HCT116 (cell line): ENCODE measurements around the gene TIMM17B. TPM values are rescaled to one million over a fixed set of nuclear protein-coding genes. Genes with fewer than 3 reads are reported as not detected.

ENCODE experiments used
- ATAC-seq: fragments of 200-7000 bp; cut with Tn5 transposase; 2 replicates; pipeline ENCODE4 v1.9.1; 2020; ENCODE audit warnings: mild to moderate bottlenecking, moderate library complexity
- BruUV-seq: library from RNA; stranded (reverse); fragments of 400-500 nt; replicated peaks from 2 replicates; lab custom pipeline; 2021; lab: Mats Ljungman, UMichigan
- CTCF ChIA-PET: fragments of 300-600 bp; sonication (Branson Sonifier 250); formaldehyde crosslinking; loops from one replicate; lab custom pipeline; 2021; ENCODE audit warnings: antibody characterized with exemption; lab: Charles Lee
- POLR2A ChIA-PET: fragments of 300-600, 350-600 bp; sonication (Branson Sonifier 250); formaldehyde crosslinking; loops from one replicate; lab custom pipeline; 2021; ENCODE audit warnings: antibody characterized with exemption; lab: Charles Lee
- RAD21 ChIA-PET, 2 experiments: fragments of 300-600 bp; sonication (Branson Sonifier 250); formaldehyde crosslinking; loops; one replicate each; lab custom pipeline; 2023; ENCODE audit warnings: low total read pairs in 2 of 2; ENCODE audit not compliant: uncharacterized antibody in 2 of 2, unreplicated experiment in 2 of 2, low non-redundant PET in 1 of 2; lab: Charles Lee
- DNase-seq: peaks from one replicate; pipeline ENCODE4 v3.0.0-alpha.2; 2010; ENCODE audit warnings: low read depth, low spot score
- H2AFZ ChIP-seq: fragments of 200-600 bp; shearing (Covaris generic), sonication (generic); 2 replicates; pipeline ENCODE4 v1.6.1; 2017; ENCODE audit warnings: low read depth, mixed run types, mixed read lengths, antibody characterized with exemption, low read length; ENCODE audit not compliant: poor library complexity, severe bottlenecking
- H3K27ac ChIP-seq: 2 replicates; pipeline ENCODE4 v1.5.1; 2012; ENCODE audit warnings: low read depth, low read length
- H3K27me3 ChIP-seq: fragments of 200-600 bp; sonication (generic); 2 replicates; pipeline ENCODE4 v1.6.1; 2016; ENCODE audit warnings: mixed run types, low read length, mixed read lengths; ENCODE audit not compliant: insufficient read depth
- H3K36me3 ChIP-seq, 2 experiments: fragments of 200-500 bp in 1 of 2; fragments of 200-600 bp in 1 of 2; sonication (Bioruptor generic) in 1 of 2; sonication (generic) in 1 of 2; 2 replicates each; pipeline versions ENCODE4 v1.5.1 to v1.6.1; 2014 to 2016; ENCODE audit warnings: low read length in 2 of 2, inconsistent platforms in 1 of 2, mixed read lengths in 1 of 2, mixed run types in 1 of 2; ENCODE audit not compliant: insufficient read depth in 2 of 2, control insufficient read depth in 1 of 2
- H3K4me1 ChIP-seq, 2 experiments: fragments of 200-600 bp in 1 of 2; sonication (generic) in 1 of 2; 2 replicates each; pipeline versions ENCODE4 v1.5.1 to v1.6.1; 2012 to 2017; ENCODE audit warnings: low read length in 2 of 2, inconsistent platforms in 1 of 2, mild to moderate bottlenecking in 1 of 2, mixed read lengths in 1 of 2, mixed run types in 1 of 2, moderate library complexity in 1 of 2; ENCODE audit not compliant: insufficient read depth in 2 of 2, control insufficient read depth in 1 of 2
- H3K4me2 ChIP-seq: fragments of 200-600 bp; sonication (generic); 2 replicates; pipeline ENCODE4 v1.6.1; 2017; ENCODE audit warnings: mixed run types, low read length, mixed read lengths
- H3K4me3 ChIP-seq, 2 experiments: fragments of 200-600 bp in 1 of 2; sonication (generic) in 1 of 2; replicated peaks in 1 of 2; 2 replicates each; pipeline ENCODE4 v1.5.1; 2011 to 2016; ENCODE audit warnings: low read length in 2 of 2, control low read depth in 1 of 2, low read depth in 1 of 2, mild to moderate bottlenecking in 1 of 2, mixed read lengths in 1 of 2, mixed run types in 1 of 2
- H3K79me2 ChIP-seq: fragments of 200-600 bp; sonication (generic); 2 replicates; pipeline ENCODE4 v1.6.1; 2017; ENCODE audit warnings: mild to moderate bottlenecking, mixed run types, low read length, moderate library complexity, mixed read lengths; ENCODE audit not compliant: insufficient read depth
- H3K9ac ChIP-seq: fragments of 200-600 bp; sonication (generic); 2 replicates; pipeline ENCODE4 v1.6.1; 2016; ENCODE audit warnings: low read length, mixed read lengths
- H3K9me2 ChIP-seq: fragments of 200-600 bp; sonication (generic), shearing (Covaris generic); 2 replicates; pipeline ENCODE4 v1.6.1; 2017; ENCODE audit warnings: mixed run types, mild to moderate bottlenecking, moderate library complexity; ENCODE audit not compliant: insufficient read depth
- H3K9me3 ChIP-seq, 2 experiments: fragments of 200-500 bp in 1 of 2; fragments of 200-600 bp in 1 of 2; sonication (Bioruptor generic) in 1 of 2; sonication (generic) in 1 of 2; 2 replicates each; pipeline ENCODE4 v1.6.1; 2014 to 2017; ENCODE audit warnings: low read length in 2 of 2, mixed read lengths in 2 of 2, inconsistent platforms in 1 of 2, low read depth in 1 of 2, mild to moderate bottlenecking in 1 of 2, mixed run types in 1 of 2, moderate library complexity in 1 of 2; ENCODE audit not compliant: control insufficient read depth in 1 of 2, insufficient read depth in 1 of 2
- H4K20me1 ChIP-seq: fragments of 200-600 bp; sonication (generic), shearing (Covaris generic); 2 replicates; pipeline ENCODE4 v1.6.1; 2017; ENCODE audit warnings: mixed run types, mild to moderate bottlenecking, moderate library complexity; ENCODE audit not compliant: insufficient read depth
- EGR1 ChIP-seq: IDR thresholded peaks from 2 replicates; pipeline ENCODE4 v1.6.1; 2012; ENCODE audit warnings: low read depth
- ELF1 ChIP-seq: IDR thresholded peaks from 2 replicates; pipeline ENCODE4 v1.6.1; 2012; ENCODE audit warnings: low read depth, borderline replicate concordance
- EZH2phosphoT487 ChIP-seq: fragments of 200-600 bp; IDR thresholded peaks from 2 replicates; pipeline ENCODE4 v1.6.1; 2018; ENCODE audit warnings: antibody characterized with exemption, borderline replicate concordance
- JUND ChIP-seq: IDR thresholded peaks from 2 replicates; pipeline ENCODE4 v1.6.1; 2012
- POLR2AphosphoS5 ChIP-seq: IDR thresholded peaks from 2 replicates; pipeline ENCODE4 v1.6.1; 2011; ENCODE audit warnings: mild to moderate bottlenecking, low read depth, low read length, moderate library complexity
- RAD21 ChIP-seq: IDR thresholded peaks from 2 replicates; pipeline ENCODE4 v1.6.1; 2012; ENCODE audit warnings: low read depth, mild to moderate bottlenecking
- YY1 ChIP-seq: IDR thresholded peaks from 2 replicates; pipeline ENCODE4 v1.6.1; 2011; ENCODE audit warnings: low read length, low read depth, moderate library complexity, mild to moderate bottlenecking; ENCODE audit not compliant: insufficient replicate concordance; ENCODE audit errors: extremely low read depth
- ZBTB33 ChIP-seq: IDR thresholded peaks from 2 replicates; pipeline ENCODE4 v1.6.1; 2011; ENCODE audit warnings: mild to moderate bottlenecking, low read length, moderate library complexity; ENCODE audit not compliant: insufficient replicate concordance; ENCODE audit errors: extremely low read depth
- ZNF274 ChIP-seq: fragments of 200-500 bp; sonication (Bioruptor generic); IDR thresholded peaks from 2 replicates; pipeline ENCODE4 v1.6.1; 2014; ENCODE audit warnings: mild to moderate bottlenecking, low read depth, low read length, inconsistent platforms
- intact Hi-C: fragments of 100-400 bp; cut with micrococcal nuclease; formaldehyde crosslinking; loops from 2 replicates; pipeline ENCODE4 v1.10.0; 2022
- total RNA-seq: library from RNA; stranded (reverse); gene quantifications from one replicate; pipeline ENCODE4 v1.2.1, GENCODE V29; 2021; ENCODE audit not compliant: unreplicated experiment

TIMM17B gene
- total RNA-seq, 1 experiment from 2014 or later: 41.7 TPM

DNA sequence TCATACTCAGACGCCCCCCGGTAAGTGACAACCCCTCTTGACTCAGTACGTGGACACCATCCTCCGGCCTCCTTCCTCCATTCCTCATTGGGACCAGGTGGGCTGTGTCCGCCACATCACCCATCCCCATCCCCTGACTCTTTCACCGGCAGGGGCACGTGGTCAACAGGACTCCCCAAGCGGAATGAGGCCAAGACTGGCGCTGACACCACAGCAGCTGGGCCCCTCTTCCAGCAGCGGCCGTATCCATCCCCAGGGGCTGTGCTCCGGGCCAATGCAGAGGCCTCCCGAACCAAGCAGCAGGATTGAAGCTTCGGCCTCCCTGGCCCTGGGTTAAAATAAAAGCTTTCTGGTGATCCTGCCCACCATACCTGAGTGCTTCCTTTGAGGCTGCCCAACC lies 5.2 kb upstream of the TIMM17B start:
- no TSS peak for BruUV-seq
- no peak overlapping the region for H3K4me2 ChIP-seq
- ATAC-seq (no peak), DNase-seq (no peak)
- no peak overlapping the region for H2AFZ ChIP-seq
- ChIA-PET CTCF (no interaction called here), RAD21 (no interaction called here), POLR2A (no interaction called here)
- H3K9me3 ChIP-seq: no peaks in the 10 kb centered on the region
- H3K9me2 ChIP-seq: no peaks in the 10 kb centered on the region
- H3K9ac ChIP-seq: no peak overlapping the region
- intact Hi-C loops: no loop called here
- no peak for TF ChIP-seq ZNF274
- no peak overlapping the region for H3K4me3 ChIP-seq
- no peaks in the 10 kb centered on the region; a peak in 2 of 4 replicates for H3K36me3 ChIP-seq
- H3K4me1 ChIP-seq: peaks cover 3 to 4% of the 10 kb centered on the region in 2 experiments; a peak in 1 of 4 replicates
- H4K20me1 ChIP-seq: no peaks in the 10 kb centered on the region
- H3K27ac ChIP-seq: no peak overlapping the region
- H3K27me3 ChIP-seq: no peaks in the 10 kb centered on the region
- H3K79me2 ChIP-seq: peaks cover 17% of the 10 kb centered on the region

- no peak overlapping the region for H3K9ac ChIP-seq
- intact Hi-C loops: no loop called here
These were observed 4.6 kb upstream of the TIMM17B start for GRCh38 chrX:48902135-48902534.

GRCh38 chrX:48901069-48901468 lies 3.5 kb upstream of the TIMM17B start:
- H2AFZ ChIP-seq: no peak overlapping the region
- peaks cover 26% of the 10 kb centered on the region for H3K79me2 ChIP-seq
- H3K27me3 ChIP-seq: no peaks in the 10 kb centered on the region
- no peak overlapping the region for H3K4me3 ChIP-seq
- H3K4me1 ChIP-seq: peaks cover 3 to 11% of the 10 kb centered on the region in 2 experiments; a peak in 1 of 4 replicates
- no peak overlapping the region for H3K27ac ChIP-seq
- CTCF ChIA-PET: no interaction called here
- no peaks in the 10 kb centered on the region for H3K9me2 ChIP-seq
- RAD21 ChIA-PET: no interaction called here
- DNase-seq (no peak), ATAC-seq (no peak)
- BruUV-seq: no TSS peak
- intact Hi-C loops: no loop called here
- no peaks in the 10 kb centered on the region for H4K20me1 ChIP-seq
- H3K9ac ChIP-seq: no peak overlapping the region
- H3K36me3 ChIP-seq: no peaks in the 10 kb centered on the region; a peak in 2 of 4 replicates
- POLR2A ChIA-PET: no interaction called here
- H3K4me2 ChIP-seq: no peak overlapping the region
- H3K9me3 ChIP-seq: no peaks in the 10 kb centered on the region
- TF ChIP-seq EZH2phosphoT487 (no peak), YY1 (no peak), ZBTB33 (no peak), POLR2AphosphoS5 (no peak), EGR1 (no peak), RAD21 (no peak), ELF1 (no peak)

More at GRCh38 chrX:48902135-48902534, 4.6 kb upstream of the TIMM17B start:
- no TSS peak for BruUV-seq
- Histone ChIP-seq H3K36me3 (no peaks in the 10 kb centered on the region; a peak in 2 of 4 replicates), H3K4me2 (no peak overlapping the region), H3K79me2 (peaks cover 17% of the 10 kb centered on the region), H3K27me3 (no peaks in the 10 kb centered on the region), H3K9me3 (no peaks in the 10 kb centered on the region), H3K27ac (no peak overlapping the region), H4K20me1 (no peaks in the 10 kb centered on the region)
- RAD21 ChIA-PET: no interaction called here
- POLR2A ChIA-PET: no interaction called here
- DNase-seq (no peak), ATAC-seq (no peak)
- CTCF ChIA-PET: no interaction called here
- no peak for TF ChIP-seq YY1
- no peak for TF ChIP-seq JUND
- no peak for TF ChIP-seq EGR1
- TF ChIP-seq, all 23 proteins: peak for 0
- peaks cover 3 to 4% of the 10 kb centered on the region in 2 experiments; a peak in 1 of 4 replicates for H3K4me1 ChIP-seq
- H2AFZ ChIP-seq: no peak overlapping the region
- no peaks in the 10 kb centered on the region for H3K9me2 ChIP-seq
- H3K4me3 ChIP-seq: no peak overlapping the region
